Esophagus squamous epithelium (tissue), 5 donors: ENCODE measurements around the gene QRFPR. TPM values are rescaled to one million over a fixed set of nuclear protein-coding genes. Genes with fewer than 3 reads are reported as not detected.
"Not testable (repeated sequence)": the region's sequence is repeated elsewhere in the genome, so short reads cannot be mapped to it uniquely, and the experiment has no call there.

ENCODE experiments used
- DNase-seq: peaks from one replicate; lab custom pipeline; 2025; lab: John Stamatoyannopoulos, UW
- H3K27ac ChIP-seq, 4 donors: fragments of 200-600 bp; sonication (generic); one replicate each; pipeline ENCODE4 v1.5.1; 2016 to 2019; ENCODE audit warnings: mild to moderate bottlenecking in 1 of 4
- H3K27me3 ChIP-seq, 4 donors: fragments of 200-600 bp; sonication (generic); 1 replicate in 3 of 4; 2 replicates in 1 of 4; pipeline versions ENCODE4 v1.5.1 to v1.6.0; 2017 to 2021; ENCODE audit warnings: antibody characterized with exemption in 1 of 4
- H3K36me3 ChIP-seq, 3 donors: fragments of 200-600 bp; sonication (generic); one replicate each; pipeline ENCODE4 v1.5.1; 2016 to 2019
- H3K4me1 ChIP-seq, 3 donors: fragments of 200-600 bp; sonication (generic); one replicate each; pipeline ENCODE4 v1.5.1; 2017 to 2019
- H3K4me3 ChIP-seq, 4 donors: fragments of 200-600 bp; sonication (generic); 1 replicate in 3 of 4; 2 replicates in 1 of 4; pipeline ENCODE4 v1.5.1; 2016 to 2019; ENCODE audit warnings: mild to moderate bottlenecking in 2 of 4, moderate library complexity in 1 of 4
- H3K9me3 ChIP-seq, 3 donors: fragments of 200-600 bp; sonication (generic); one replicate each; pipeline ENCODE4 v1.5.1; 2016 to 2019
- CTCF ChIP-seq, 6 experiments: fragments of 450-650 bp in 4 of 6; fragments of 200-600 bp in 2 of 6; sonication (generic) in 2 of 6; IDR thresholded peaks; one replicate each; pipeline ENCODE4 v1.5.1; 2016 to 2019; ENCODE audit warnings: antibody characterized with exemption in 6 of 6, mild to moderate bottlenecking in 4 of 6, moderate library complexity in 4 of 6
- POLR2A ChIP-seq, 4 donors: fragments of 450-650 bp; IDR thresholded peaks; one replicate each; pipeline ENCODE4 v1.6.1; 2017; ENCODE audit warnings: antibody characterized with exemption in 4 of 4, mild to moderate bottlenecking in 4 of 4, moderate library complexity in 3 of 4
- WGBS, 2 donors: methylation state at CpG; one replicate each; pipeline ENCODE4 v1.1.5; 2018; 5-methylcytosine and 5-hydroxymethylcytosine counted together
- intact Hi-C: fragments of 100-400 bp; cut with DNase I; formaldehyde crosslinking; loops from one replicate; pipeline ENCODE4 v1.15.0; 2022
- total RNA-seq, 4 donors: library from RNA; depleted of rRNA; stranded (reverse); fragments of >200 nt; gene quantifications; one replicate each; pipeline ENCODE4 v1.1.0, GENCODE V29; 2016
- donor health status: DM: yes; HTN: yes; CAD: no.

QRFPR gene
- total RNA-seq, 4 donors from 2014 or later = 0.97 to 3.5 TPM; not detected in 2

GRCh38 chr4:121316091-121316490, 64.7 kb downstream of the QRFPR start:
- Histone ChIP-seq H3K4me1 (no peaks in the 10 kb centered on the region), H3K27me3 (no peaks in the 10 kb centered on the region), H3K4me3 (no peak overlapping the region), H3K36me3 (no peaks in the 10 kb centered on the region), H3K27ac (no peak overlapping the region), H3K9me3 (no peaks in the 10 kb centered on the region)
- WGBS, 2 donors = 90 to 92% methylated on average over 2 of the region's 2 CpGs
- no peak for DNase-seq
- intact Hi-C loops = no loop called here
- TF ChIP-seq CTCF (IDR thresholded peaks at IDR 0.05) (no peak), POLR2A (IDR thresholded peaks at IDR 0.05) (no peak)

- H3K36me3 ChIP-seq, intact Hi-C loops, DNase-seq, H3K27me3 ChIP-seq, H3K9me3 ChIP-seq, H3K27ac ChIP-seq, H3K4me3 ChIP-seq, H3K4me1 ChIP-seq: not testable (repeated sequence)
- 54% methylated on average over 2 of the region's 2 CpGs for WGBS, 2 donors
These were observed 67.4 kb downstream of the QRFPR start for GRCh38 chr4:121313430-121313829.

- Histone ChIP-seq H3K4me3 (no peak overlapping the region), H3K36me3 (no peaks in the 10 kb centered on the region), H3K9me3 (no peaks in the 10 kb centered on the region), H3K4me1 (no peaks in the 10 kb centered on the region), H3K27ac (no peak overlapping the region), H3K27me3 (no peaks in the 10 kb centered on the region)
- intact Hi-C loops = no loop called here
- 77 to 78% methylated on average over 5 to 7 of the region's 7 CpGs for WGBS, 2 donors
- DNase-seq = no peak
- TF ChIP-seq CTCF (IDR thresholded peaks at IDR 0.05) = no peak
These were observed 72.0 kb downstream of the QRFPR start for GRCh38 chr4:121308828-121309227.

GRCh38 chr4:121308328-121308663, 72.5 kb downstream of the QRFPR start:
- Histone ChIP-seq H3K36me3 (no peaks in the 10 kb centered on the region), H3K4me3 (no peak overlapping the region), H3K9me3 (no peaks in the 10 kb centered on the region), H3K27me3 (no peaks in the 10 kb centered on the region), H3K27ac (no peak overlapping the region), H3K4me1 (no peaks in the 10 kb centered on the region)
- 21 to 41% methylated on average over 1 of the region's 1 CpG for WGBS, 2 donors
- TF ChIP-seq CTCF (IDR thresholded peaks at IDR 0.05) (no peak), POLR2A (IDR thresholded peaks at IDR 0.05) (no peak)
- intact Hi-C loops = no loop called here
- no peak for DNase-seq

GRCh38 chr4:121307445-121308327, 73.1 kb downstream of the QRFPR start:
- Histone ChIP-seq H3K9me3 (no peaks in the 10 kb centered on the region), H3K4me1 (no peaks in the 10 kb centered on the region), H3K4me3 (no peak overlapping the region), H3K36me3 (no peaks in the 10 kb centered on the region), H3K27me3 (no peaks in the 10 kb centered on the region), H3K27ac (no peak overlapping the region)
- no peak for DNase-seq
- intact Hi-C loops = no loop called here
- TF ChIP-seq CTCF (IDR thresholded peaks at IDR 0.05) = peak in 4 of 6 experiments; percentile 28 to 76 (median 58)
- no peak for TF ChIP-seq POLR2A (IDR thresholded peaks at IDR 0.05)
- WGBS, 2 donors = 9 to 16% methylated on average over 5 of the region's 5 CpGs
